Mesenchymal stem cell (in vitro differentiated cells and primary cell): ENCODE measurements around the gene TMEM127.

Experiments used
- DNase-seq: peaks from one replicate; pipeline ENCODE4 v3.0.0-alpha.2; 2013
- H2AFZ ChIP-seq: one replicate; pipeline ENCODE4 v1.6.1; 2013; ENCODE audit warnings: low read depth, mild to moderate bottlenecking, control low read depth, inconsistent platforms, low read length, moderate library complexity
- H2AK5ac ChIP-seq: 2 replicates; pipeline ENCODE4 v1.6.1; 2013; ENCODE audit warnings: low read length, moderate library complexity, mild to moderate bottlenecking, inconsistent platforms; ENCODE audit not compliant: severe bottlenecking
- H2BK120ac ChIP-seq: one replicate; pipeline ENCODE4 v1.6.1; 2013; ENCODE audit warnings: low read depth, mild to moderate bottlenecking, inconsistent platforms, low read length, moderate library complexity
- H2BK12ac ChIP-seq, 2 experiments: one replicate each; pipeline ENCODE4 v1.6.1; 2013; ENCODE audit warnings: inconsistent platforms in 2 of 2, low read length in 2 of 2, mild to moderate bottlenecking in 2 of 2, moderate library complexity in 2 of 2, control low read depth in 1 of 2
- H2BK15ac ChIP-seq: one replicate; pipeline ENCODE4 v1.6.1; 2013; ENCODE audit warnings: mild to moderate bottlenecking, low read depth, inconsistent platforms; ENCODE audit not compliant: poor library complexity, severe bottlenecking
- H2BK5ac ChIP-seq: 2 replicates; pipeline ENCODE4 v1.6.1; 2013; ENCODE audit warnings: low read depth, mild to moderate bottlenecking, low read length, control low read depth, inconsistent platforms; ENCODE audit not compliant: poor library complexity, severe bottlenecking
- H3K14ac ChIP-seq, 2 experiments: one replicate each; pipeline ENCODE4 v1.6.1; 2013; ENCODE audit warnings: inconsistent platforms in 2 of 2, low read length in 2 of 2, control low read depth in 1 of 2, mild to moderate bottlenecking in 1 of 2, moderate library complexity in 1 of 2
- H3K18ac ChIP-seq, 2 experiments: one replicate each; pipeline ENCODE4 v1.6.1; 2013; ENCODE audit warnings: inconsistent platforms in 2 of 2, low read length in 2 of 2, control low read depth in 1 of 2, low read depth in 1 of 2, mild to moderate bottlenecking in 1 of 2
- H3K23ac ChIP-seq, 2 experiments: one replicate each; pipeline ENCODE4 v1.6.1; 2013; ENCODE audit warnings: inconsistent platforms in 2 of 2, low read length in 2 of 2, mild to moderate bottlenecking in 2 of 2, moderate library complexity in 2 of 2, control low read depth in 1 of 2
- H3K27ac ChIP-seq: 2 replicates; pipeline ENCODE4 v1.5.1; 2013; ENCODE audit warnings: mild to moderate bottlenecking, moderate library complexity, low read length, control low read depth, inconsistent platforms; ENCODE audit not compliant: poor library complexity, severe bottlenecking
- H3K27me3 ChIP-seq, 2 experiments: 2 replicates each; pipeline versions ENCODE4 v1.6.1 to v1.7.0; 2013; ENCODE audit warnings: low read length in 2 of 2, mild to moderate bottlenecking in 2 of 2, moderate library complexity in 2 of 2, control low read depth in 1 of 2, inconsistent platforms in 1 of 2; ENCODE audit not compliant: control insufficient read depth in 1 of 2, insufficient read depth in 1 of 2
- H3K36me3 ChIP-seq, 2 experiments: 2 replicates each; pipeline versions ENCODE4 v1.6.1 to v1.7.0; 2013; ENCODE audit warnings: low read length in 2 of 2, control low read depth in 1 of 2, inconsistent platforms in 1 of 2, low read depth in 1 of 2, mild to moderate bottlenecking in 1 of 2; ENCODE audit not compliant: insufficient read depth in 2 of 2, control insufficient read depth in 1 of 2
- H3K4ac ChIP-seq, 2 experiments: one replicate each; pipeline ENCODE4 v1.6.1; 2013; ENCODE audit warnings: inconsistent platforms in 2 of 2, low read length in 2 of 2, mild to moderate bottlenecking in 2 of 2, moderate library complexity in 2 of 2, control low read depth in 1 of 2, low read depth in 1 of 2
- H3K4me1 ChIP-seq: 2 replicates; pipeline ENCODE4 v1.6.1; 2013; ENCODE audit warnings: low read depth, low read length, control low read depth; ENCODE audit not compliant: control insufficient read depth, insufficient read depth
- H3K4me2 ChIP-seq: 2 replicates; pipeline ENCODE4 v1.6.1; 2013; ENCODE audit warnings: low read length, mild to moderate bottlenecking, inconsistent platforms; ENCODE audit not compliant: poor library complexity, severe bottlenecking
- H3K4me3 ChIP-seq, 2 experiments: 2 replicates each; pipeline versions ENCODE4 v1.5.1 to v1.7.0; 2013; ENCODE audit warnings: low read length in 2 of 2, mild to moderate bottlenecking in 2 of 2, control low read depth in 1 of 2, low read depth in 1 of 2; ENCODE audit not compliant: insufficient read depth in 1 of 2
- H3K79me1 ChIP-seq: replicated peaks from 2 replicates; pipeline ENCODE4 v1.6.1; 2013; ENCODE audit warnings: mild to moderate bottlenecking, control low read depth, low read length, inconsistent platforms; ENCODE audit not compliant: poor library complexity, severe bottlenecking
- H3K9ac ChIP-seq: 2 replicates; pipeline ENCODE4 v1.7.0; 2013; ENCODE audit warnings: mild to moderate bottlenecking, low read length, moderate library complexity
- H3K9me3 ChIP-seq: 2 replicates; pipeline ENCODE4 v1.7.0; 2013; ENCODE audit warnings: mild to moderate bottlenecking, low read length; ENCODE audit not compliant: control insufficient read depth
- H4K8ac ChIP-seq: one replicate; pipeline ENCODE4 v1.6.1; 2013; ENCODE audit warnings: inconsistent platforms, mild to moderate bottlenecking, low read length, moderate library complexity
- H4K91ac ChIP-seq: one replicate; pipeline ENCODE4 v1.6.1; 2013; ENCODE audit warnings: mild to moderate bottlenecking, low read length, inconsistent platforms
- WGBS: methylation state at CpG from one replicate; pipeline ENCODE4 v1.1.7; 2013; ENCODE audit warnings: mixed read lengths; 5-methylcytosine and 5-hydroxymethylcytosine counted together

TMEM127 gene

GRCh38 chr2:96276787-96277499 is 11.1 kb upstream of the TMEM127 start:
- no peaks in the 10 kb centered on the region for H3K9me3 ChIP-seq
- H3K14ac ChIP-seq = no peak overlapping the region
- no peak overlapping the region for H2AFZ ChIP-seq
- no peak overlapping the region for H3K18ac ChIP-seq
- H2BK15ac ChIP-seq = no peak overlapping the region
- no peak overlapping the region for H3K4me2 ChIP-seq
- H3K27me3 ChIP-seq = no peaks in the 10 kb centered on the region
- H3K4me1 ChIP-seq = no peaks in the 10 kb centered on the region
- DNase-seq = no peak
- H3K23ac ChIP-seq = no peak overlapping the region
- H2AK5ac ChIP-seq = no peak overlapping the region
- no peak overlapping the region for H3K4ac ChIP-seq
- H2BK120ac ChIP-seq = no peak overlapping the region
- peaks cover 13% of the 10 kb centered on the region for H3K79me1 ChIP-seq
- no peak overlapping the region for H3K4me3 ChIP-seq
- H2BK5ac ChIP-seq = no peak overlapping the region
- H2BK12ac ChIP-seq = no peak overlapping the region
- H3K36me3 ChIP-seq = peaks cover 67 to 85% of the 10 kb centered on the region in 2 experiments
- WGBS = 98% methylated on average over 21 of the region's 21 CpGs
- H4K8ac ChIP-seq = no peak overlapping the region
- no peak overlapping the region for H4K91ac ChIP-seq
- H3K9ac ChIP-seq = no peak overlapping the region
- H3K27ac ChIP-seq = no peak overlapping the region

GRCh38 chr2:96274355-96275056 is 8.7 kb upstream of the TMEM127 start:
- no peak overlapping the region for H3K23ac ChIP-seq
- no peak overlapping the region for H3K4me2 ChIP-seq
- H3K27me3 ChIP-seq = no peaks in the 10 kb centered on the region
- no peak for DNase-seq
- no peak overlapping the region for H3K18ac ChIP-seq
- no peak overlapping the region for H3K4me3 ChIP-seq
- peaks cover 62 to 85% of the 10 kb centered on the region in 2 experiments for H3K36me3 ChIP-seq
- no peak overlapping the region for H4K8ac ChIP-seq
- H2BK15ac ChIP-seq = no peak overlapping the region
- no peak overlapping the region for H3K4ac ChIP-seq
- peaks cover 14% of the 10 kb centered on the region for H3K79me1 ChIP-seq
- H2AFZ ChIP-seq = no peak overlapping the region
- H3K9me3 ChIP-seq = no peaks in the 10 kb centered on the region
- H2BK12ac ChIP-seq = no peak overlapping the region
- no peaks in the 10 kb centered on the region for H3K4me1 ChIP-seq
- peak overlapping the region; percentile 15 for H3K9ac ChIP-seq
- H2AK5ac ChIP-seq = no peak overlapping the region
- H3K27ac ChIP-seq = peak overlapping the region; percentile 8
- no peak overlapping the region for H2BK5ac ChIP-seq
- WGBS = 81% methylated on average over 2 of the region's 7 CpGs
- H4K91ac ChIP-seq = no peak overlapping the region
- H3K14ac ChIP-seq = no peak overlapping the region
- no peak overlapping the region for H2BK120ac ChIP-seq

- Histone ChIP-seq H3K4me2 (no peak overlapping the region), H2BK15ac (no peak overlapping the region), H3K27me3 (no peaks in the 10 kb centered on the region), H2BK120ac (no peak overlapping the region), H3K23ac (no peak overlapping the region), H3K4ac (no peak overlapping the region), H3K27ac (no peak overlapping the region), H4K91ac (no peak overlapping the region), H2BK5ac (no peak overlapping the region), H3K79me1 (peaks cover 21% of the 10 kb centered on the region), H2AK5ac (no peak overlapping the region), H2BK12ac (no peak overlapping the region), H3K9ac (peak overlapping the region; percentile 15), H3K4me1 (no peaks in the 10 kb centered on the region), H4K8ac (no peak overlapping the region), H2AFZ (no peak overlapping the region), H3K18ac (no peak overlapping the region), H3K4me3 (no peak overlapping the region), H3K14ac (no peak overlapping the region), H3K9me3 (no peaks in the 10 kb centered on the region), H3K36me3 (peaks cover 62 to 85% of the 10 kb centered on the region in 2 experiments)
- WGBS = 82% methylated on average over 2 of the region's 3 CpGs
- DNase-seq = no peak
Observed at GRCh38 chr2:96273763-96274162, 8.0 kb upstream of the TMEM127 start.

GRCh38 chr2:96271995-96272394 is 6.2 kb upstream of the TMEM127 start:
- H3K4me2 ChIP-seq = no peak overlapping the region
- no peaks in the 10 kb centered on the region for H3K27me3 ChIP-seq
- no peak overlapping the region for H2BK5ac ChIP-seq
- H3K9ac ChIP-seq = no peak overlapping the region
- no peak overlapping the region for H2AK5ac ChIP-seq
- no peak overlapping the region for H3K4me3 ChIP-seq
- H3K14ac ChIP-seq = no peak overlapping the region
- H3K4ac ChIP-seq = no peak overlapping the region
- H4K91ac ChIP-seq = no peak overlapping the region
- peaks cover 55 to 82% of the 10 kb centered on the region in 2 experiments for H3K36me3 ChIP-seq
- H3K23ac ChIP-seq = no peak overlapping the region
- H3K9me3 ChIP-seq = no peaks in the 10 kb centered on the region
- H3K18ac ChIP-seq = no peak overlapping the region
- H3K27ac ChIP-seq = no peak overlapping the region
- peaks cover 7% of the 10 kb centered on the region for H3K4me1 ChIP-seq
- no peak overlapping the region for H2AFZ ChIP-seq
- DNase-seq = no peak
- H2BK120ac ChIP-seq = no peak overlapping the region
- peaks cover 20% of the 10 kb centered on the region for H3K79me1 ChIP-seq
- no peak overlapping the region for H4K8ac ChIP-seq
- no peak overlapping the region for H2BK12ac ChIP-seq
- 93% methylated on average over 3 of the region's 3 CpGs for WGBS
- no peak overlapping the region for H2BK15ac ChIP-seq
